Astrocyte of the hippocampus (primary cell): Measurements from ENCODE around the gene ZNF311.
A peak's percentile ranks its signal among the peaks of the same experiment; 100 is the strongest.
"Not testable (repeated sequence)": the region's sequence is repeated elsewhere in the genome, so short reads cannot be mapped to it uniquely, and the experiment has no call there.

Experiments used
- DNase-seq: peaks from one replicate; pipeline ENCODE4 v3.0.0; 2011; ENCODE audit warnings: low read depth, low spot score

The ZNF311 gene

DNA sequence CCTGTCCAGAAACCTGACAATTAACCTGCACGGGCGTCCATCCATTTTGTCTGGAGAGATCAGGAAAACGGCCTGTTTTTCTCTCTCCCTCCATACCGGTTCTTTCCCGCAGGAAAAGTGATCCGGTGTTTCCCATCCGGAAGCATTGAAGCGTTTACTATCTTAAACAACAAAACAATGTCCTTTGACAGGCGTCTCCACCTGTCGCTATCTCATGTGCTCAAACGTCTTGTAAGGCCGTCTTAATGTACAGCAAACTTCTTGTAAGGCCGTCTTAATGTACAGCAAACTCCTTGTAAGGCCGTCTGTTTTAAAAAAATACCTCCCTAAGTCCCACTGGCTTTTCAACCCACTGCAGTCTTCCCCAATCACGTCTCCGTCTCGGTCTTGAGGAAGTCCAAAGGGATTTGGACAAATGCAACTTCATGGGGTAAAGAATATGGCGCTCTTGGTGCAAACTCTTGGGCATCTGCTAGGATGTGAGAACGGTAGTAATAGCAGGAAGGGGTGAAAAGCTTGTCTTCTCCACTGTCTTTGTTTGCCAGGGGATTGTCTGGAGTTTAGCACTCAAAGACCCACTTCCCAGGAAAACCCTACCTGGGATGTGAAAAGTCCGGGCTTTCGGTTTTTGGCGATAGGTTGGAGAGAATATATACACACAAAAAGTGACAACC is 51.4 kb downstream of the ZNF311 start:
- DNase-seq, result peak; percentile 43

DNA sequence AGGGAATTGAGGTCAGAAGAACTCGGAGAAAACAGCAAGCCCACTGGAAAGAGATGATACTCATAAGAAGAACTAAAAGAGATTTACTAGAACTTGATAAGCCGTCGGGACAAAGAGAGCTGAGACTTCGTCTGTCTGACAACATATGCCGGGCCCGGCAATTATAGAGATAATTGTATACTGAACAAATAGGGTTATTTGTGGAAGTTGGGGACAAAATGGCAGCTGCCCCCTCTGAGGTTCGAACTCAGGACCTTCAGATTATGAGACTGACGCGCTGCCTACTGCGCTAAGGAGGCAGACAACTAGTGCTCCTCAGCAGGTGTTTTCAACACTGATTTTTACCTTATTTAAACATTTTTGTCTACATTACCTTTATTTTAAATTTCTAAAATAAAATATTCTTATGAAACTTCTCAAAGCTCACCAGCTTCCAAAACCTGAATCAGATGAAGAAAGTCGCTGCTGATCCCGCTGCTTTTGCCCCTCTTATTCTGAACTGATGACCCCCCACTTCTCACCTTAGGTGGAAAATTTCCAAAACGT is 52.0 kb downstream of the ZNF311 start:
- DNase-seq, result peak; percentile 65

DNA sequence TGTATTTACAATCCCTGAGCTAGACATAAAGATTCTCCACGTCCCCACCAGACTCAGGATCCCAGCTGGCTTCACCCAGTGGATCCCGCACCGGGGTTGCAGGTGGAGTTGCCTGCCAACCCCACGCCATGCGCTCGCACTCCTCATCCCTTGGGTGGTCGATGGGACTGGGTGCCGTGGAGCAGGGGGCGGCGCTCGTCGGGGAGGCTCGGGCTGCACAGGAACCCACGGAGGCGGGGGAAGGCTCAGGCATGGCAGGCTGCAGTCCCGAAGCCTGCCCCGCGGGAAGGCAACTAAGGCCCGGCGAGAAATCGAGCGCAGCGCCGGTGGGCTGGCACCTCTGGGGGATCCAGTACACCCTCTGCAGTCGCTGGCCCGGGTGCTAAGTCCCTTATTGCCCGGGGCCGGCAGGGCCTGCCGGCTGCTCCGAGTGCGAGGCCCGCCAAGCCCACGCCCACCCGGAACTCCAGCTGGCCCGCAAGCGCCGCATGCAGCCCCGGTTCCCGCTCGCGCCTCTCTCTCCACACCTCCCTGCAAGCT is 55.4 kb downstream of the ZNF311 start:
- DNase-seq, result not testable (repeated sequence)

DNA sequence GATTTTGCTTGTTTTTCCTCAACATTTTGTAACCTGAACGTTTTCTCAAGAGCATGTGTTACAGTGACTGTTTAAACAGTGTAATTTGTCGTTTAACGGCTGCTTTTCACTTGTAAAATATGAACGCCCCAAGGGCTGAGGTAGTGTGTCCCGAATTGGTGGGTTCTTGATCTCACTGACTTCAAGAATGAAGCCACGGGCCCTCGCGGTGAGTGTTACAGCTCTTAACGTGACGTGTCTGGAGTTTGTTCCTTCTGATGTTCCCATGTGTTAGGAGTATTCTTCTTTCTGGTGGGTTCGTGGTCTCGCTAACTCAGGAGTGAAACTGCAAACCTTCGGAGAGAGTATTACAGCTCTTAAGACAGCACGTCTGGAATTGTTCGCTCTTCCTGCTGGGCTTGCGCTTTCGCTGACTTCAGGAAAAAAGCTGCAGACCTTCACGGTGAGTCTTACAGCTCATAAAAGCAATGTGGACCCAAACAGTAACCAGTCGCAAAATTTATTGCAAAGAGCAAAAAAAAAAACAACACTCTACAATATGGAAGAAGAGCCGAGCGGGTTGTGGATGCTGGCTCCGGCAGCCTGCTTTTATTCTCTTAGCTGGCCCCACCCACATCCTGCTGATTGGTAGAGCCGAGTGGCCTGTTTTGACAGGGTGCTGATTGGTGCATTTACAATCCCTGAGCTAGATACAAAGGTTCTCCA is 56.2 kb downstream of the ZNF311 start:
- no peak for DNase-seq

DNA sequence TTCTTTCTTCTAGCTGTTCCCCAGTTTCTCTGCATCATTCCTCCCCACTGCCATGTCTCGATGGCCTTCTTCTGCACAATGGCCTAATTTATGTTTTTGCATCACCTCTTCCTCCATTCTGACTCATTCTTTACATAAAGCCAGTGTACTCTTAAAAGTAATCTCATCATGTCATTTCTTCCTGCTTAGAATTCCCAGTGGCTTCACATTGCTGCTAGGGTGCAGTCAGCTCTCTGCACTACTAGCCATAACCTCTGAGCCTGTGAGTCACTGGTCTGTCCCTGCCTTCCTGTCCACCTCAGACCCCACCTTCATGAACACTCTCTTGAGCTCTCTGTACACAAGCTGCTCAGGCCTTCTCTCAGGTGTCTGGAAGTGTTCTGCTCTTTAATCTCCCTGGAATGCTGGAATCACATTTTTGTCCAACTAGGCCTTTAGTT is 57.3 kb downstream of the ZNF311 start:
- DNase-seq, result no peak

DNA sequence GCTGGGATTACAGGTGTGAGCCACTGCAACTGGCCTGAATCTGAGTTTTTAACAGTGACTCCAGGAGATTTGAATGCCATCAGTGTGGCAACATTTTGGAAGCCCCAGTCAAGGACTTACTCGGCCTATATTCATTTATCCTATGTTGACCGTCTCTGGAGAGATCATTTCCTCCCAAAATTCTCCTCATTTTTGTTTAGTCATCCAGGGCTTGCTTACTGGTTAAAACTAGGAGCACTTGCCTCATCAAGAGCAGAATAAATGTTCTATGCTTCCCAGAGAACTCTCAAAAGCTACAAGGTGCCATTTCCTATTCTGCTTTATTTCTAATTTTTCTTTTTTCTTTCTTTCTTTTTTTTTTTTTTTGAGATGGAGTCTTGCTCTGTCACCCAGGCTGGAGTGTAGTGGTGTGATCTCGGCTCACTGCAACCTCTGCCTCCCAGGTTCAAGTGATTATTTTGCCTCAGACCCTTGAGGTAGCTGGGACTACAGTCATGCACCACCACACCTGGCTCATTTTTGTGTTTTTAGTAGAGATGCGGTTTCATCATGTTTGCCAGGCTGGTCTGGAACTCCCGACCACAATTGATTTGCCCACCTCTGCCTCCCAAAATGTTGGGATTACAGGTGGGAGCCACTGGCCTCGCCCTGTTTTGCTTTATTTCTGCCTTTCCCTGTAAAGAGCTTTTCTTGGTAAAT is 57.9 kb downstream of the ZNF311 start:
- no peak for DNase-seq

DNA sequence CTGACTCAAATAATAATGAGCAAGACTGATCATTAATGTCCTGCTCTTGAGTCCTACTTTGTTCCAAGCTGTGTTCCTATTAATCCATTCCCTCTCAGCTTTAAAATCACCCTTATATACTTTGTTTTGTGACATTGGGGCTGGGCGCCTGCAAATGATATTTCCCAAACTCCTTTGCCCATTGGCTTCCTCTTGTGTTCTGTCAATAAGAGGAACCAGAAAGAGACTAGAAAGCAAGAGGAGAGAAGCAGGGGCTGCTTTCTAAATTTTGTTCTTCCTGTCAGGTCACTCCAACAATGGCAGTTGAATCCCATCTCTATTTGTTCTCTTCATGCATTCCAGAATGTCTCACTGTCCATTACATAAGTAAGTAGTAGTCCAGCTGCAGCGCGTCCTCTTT is 59.8 kb downstream of the ZNF311 start:
- DNase-seq, result no peak
